NCI-H128 (cell line): ENCODE data around the gene TPGS1.

Source experiments
- DNase-seq: peaks from one replicate; lab custom pipeline; 2025; ENCODE audit not compliant: unreplicated experiment; lab: John Stamatoyannopoulos, UW

The TPGS1 gene

DNA sequence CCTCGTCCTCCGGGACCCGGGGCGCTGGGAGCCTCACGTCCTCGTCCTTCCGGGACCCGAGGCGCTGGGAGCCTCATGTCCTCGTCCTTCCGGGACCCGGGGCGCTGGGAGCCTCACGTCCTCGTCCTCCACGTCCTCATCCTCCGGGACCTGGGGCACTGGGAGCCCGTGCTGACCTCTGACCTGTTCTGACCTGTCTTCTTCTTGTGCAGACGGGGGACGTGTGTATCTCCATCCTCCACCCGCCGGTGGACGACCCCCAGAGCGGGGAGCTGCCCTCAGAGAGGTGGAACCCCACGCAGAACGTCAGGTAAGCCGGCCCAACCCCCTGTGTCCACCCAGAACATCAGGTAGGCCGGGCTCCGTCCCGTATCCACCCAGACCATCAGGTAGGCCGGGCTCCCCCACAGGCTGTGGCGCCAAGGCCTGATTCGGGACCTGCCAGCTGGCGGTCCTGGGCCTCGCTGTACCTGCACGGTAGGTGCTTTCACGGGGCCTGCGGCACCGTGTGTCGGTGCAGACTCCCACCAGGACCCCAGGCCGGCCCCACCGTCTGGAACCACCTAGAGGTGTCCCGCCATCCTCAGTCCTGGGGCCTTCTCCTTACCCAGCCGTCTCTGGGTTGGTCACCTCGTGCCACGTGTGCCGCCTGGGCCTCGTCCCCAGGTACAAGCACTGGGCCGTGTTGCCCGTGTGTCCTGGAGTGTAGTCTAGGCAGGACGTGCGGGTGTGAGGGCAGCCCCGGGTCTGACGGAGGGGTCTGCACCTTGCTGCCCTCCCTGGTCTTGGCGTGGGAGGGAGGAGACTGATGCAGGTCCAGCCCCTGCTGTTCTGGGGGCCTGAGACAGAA is 29.0 kb downstream of the TPGS1 start:
- DNase-seq = no peak

DNA sequence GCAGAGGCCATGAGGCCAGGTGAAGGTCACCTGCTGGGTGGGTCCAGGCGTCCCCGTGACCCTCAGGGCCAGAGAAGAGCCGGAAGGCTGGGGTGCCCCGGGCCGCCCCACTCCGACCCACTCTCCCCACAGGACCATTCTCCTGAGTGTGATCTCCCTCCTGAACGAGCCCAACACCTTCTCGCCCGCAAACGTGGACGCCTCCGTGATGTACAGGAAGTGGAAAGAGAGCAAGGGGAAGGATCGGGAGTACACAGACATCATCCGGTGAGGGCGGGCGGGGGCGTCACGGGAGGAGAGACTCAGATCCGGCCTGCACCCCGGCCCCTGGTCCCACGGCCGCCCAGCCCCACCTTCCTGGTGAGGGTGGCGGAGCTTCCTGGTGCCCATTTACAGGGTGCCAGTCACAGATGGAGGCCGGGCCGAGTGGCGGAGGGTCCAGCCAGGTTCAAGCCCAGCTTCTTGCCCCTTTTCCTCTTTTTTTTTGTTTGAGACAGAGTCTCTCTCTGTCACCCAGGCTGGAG is 29.6 kb downstream of the TPGS1 start:
- DNase-seq = no peak

GRCh38 chr19:538641-539428 is 31.5 kb downstream of the TPGS1 start:
- DNase-seq = no peak

DNA sequence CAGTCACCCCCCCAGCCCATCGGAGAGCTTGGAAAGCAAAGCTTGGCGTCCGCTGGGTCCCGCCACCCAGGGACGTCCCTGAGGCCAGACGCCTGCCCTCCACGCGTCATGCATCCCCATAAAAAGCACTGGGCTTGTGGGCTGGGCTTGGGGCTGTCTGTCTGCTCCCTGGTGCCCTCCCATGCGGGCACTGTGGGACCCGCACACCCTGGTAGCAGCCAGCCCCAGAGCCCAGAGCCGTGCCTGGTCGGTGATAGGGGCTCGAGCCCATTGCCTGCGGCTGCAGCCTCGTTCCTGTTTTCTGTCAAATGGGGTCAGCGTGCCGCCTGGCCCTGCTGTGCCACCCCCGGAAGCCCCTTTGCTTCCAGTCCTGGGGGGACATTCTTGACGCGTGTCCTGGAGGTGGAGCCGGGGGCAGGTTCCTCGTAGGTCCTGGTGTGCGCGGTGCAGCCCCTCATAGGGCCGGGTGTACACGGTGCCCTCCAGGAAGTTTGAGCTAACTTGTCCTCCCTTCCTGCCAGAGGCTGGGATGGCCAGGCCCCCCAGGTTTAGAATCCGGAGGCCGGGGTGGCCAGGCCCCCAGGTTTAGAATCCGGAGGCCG is 32.2 kb downstream of the TPGS1 start:
- no peak for DNase-seq

- DNase-seq = no peak
Observed at GRCh38 chr19:540867-541637, 33.8 kb downstream of the TPGS1 start.

GRCh38 chr19:541699-542098 is 34.4 kb downstream of the TPGS1 start:
- no peak for DNase-seq

- DNase-seq = no peak
Observed at GRCh38 chr19:542173-542866, 35.0 kb downstream of the TPGS1 start.

- DNase-seq = no peak
Observed at GRCh38 chr19:543910-544608, 36.8 kb downstream of the TPGS1 start, which contains the start of gene GZMM. TSS of gene GZMM (plus strand) at chr19:544053. CDS start at chr19:544072, 19 bp downstream.

DNA sequence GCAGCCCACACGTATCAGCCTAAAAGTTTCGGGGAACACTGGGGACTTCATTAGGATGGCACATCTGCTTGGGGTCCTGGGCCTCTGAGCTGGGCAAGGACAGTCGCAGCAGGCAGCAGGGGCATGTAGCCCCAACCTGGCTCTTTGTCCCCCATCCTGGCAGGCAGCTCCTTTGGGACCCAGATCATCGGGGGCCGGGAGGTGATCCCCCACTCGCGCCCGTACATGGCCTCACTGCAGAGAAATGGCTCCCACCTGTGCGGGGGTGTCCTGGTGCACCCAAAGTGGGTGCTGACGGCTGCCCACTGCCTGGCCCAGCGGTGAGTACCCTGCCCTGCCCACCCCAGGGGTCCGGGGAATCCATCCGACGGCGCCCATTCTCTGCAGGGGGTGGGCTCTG is 39.8 kb downstream of the TPGS1 start:
- no peak for DNase-seq

DNA sequence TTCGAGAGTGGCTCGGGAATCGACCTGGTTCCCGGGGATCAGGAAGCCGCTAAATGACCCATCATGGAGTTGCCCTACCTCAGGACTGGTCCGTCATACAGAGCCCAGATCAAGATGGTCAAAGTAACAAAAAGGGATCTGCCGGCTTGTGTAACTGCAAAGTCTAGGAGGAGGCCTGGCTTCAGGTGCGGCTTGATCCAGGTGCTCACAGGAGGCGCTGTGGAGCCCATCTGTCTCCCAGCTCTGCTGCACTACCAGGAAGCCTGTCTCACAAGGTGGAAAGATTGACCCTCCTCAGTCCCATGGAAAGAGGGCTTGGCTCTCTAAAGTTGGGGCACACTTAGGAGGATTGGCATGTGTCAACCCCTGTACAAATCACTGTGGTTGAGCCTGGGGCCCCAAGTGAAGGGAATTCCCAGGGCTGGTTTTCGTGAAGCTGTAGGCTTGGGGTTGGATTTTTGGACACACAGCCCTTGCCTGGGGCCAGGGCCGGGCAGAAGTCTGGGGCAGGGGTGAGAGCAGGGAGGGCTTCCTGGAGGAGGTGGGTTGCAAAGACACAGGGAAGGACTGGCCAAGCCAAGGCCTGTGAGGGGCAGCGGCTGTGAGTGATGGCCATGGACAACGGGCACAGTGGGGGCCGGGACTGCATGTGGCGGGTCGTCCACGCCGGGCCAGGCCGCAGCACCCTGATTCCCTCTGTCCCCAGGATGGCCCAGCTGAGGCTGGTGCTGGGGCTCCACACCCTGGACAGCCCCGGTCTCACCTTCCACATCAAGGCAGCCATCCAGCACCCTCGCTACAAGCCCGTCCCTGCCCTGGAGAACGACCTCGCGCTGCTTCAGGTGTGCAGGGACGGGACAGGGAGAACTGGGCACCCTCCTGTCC is 40.8 kb downstream of the TPGS1 start:
- DNase-seq = no peak

- no peak for DNase-seq
Observed at GRCh38 chr19:548886-549830, 41.9 kb downstream of the TPGS1 start.

- DNase-seq = no peak
Observed at GRCh38 chr19:554817-555216, 47.5 kb downstream of the TPGS1 start.

GRCh38 chr19:555474-555808 is 48.1 kb downstream of the TPGS1 start:
- DNase-seq = no peak

DNA sequence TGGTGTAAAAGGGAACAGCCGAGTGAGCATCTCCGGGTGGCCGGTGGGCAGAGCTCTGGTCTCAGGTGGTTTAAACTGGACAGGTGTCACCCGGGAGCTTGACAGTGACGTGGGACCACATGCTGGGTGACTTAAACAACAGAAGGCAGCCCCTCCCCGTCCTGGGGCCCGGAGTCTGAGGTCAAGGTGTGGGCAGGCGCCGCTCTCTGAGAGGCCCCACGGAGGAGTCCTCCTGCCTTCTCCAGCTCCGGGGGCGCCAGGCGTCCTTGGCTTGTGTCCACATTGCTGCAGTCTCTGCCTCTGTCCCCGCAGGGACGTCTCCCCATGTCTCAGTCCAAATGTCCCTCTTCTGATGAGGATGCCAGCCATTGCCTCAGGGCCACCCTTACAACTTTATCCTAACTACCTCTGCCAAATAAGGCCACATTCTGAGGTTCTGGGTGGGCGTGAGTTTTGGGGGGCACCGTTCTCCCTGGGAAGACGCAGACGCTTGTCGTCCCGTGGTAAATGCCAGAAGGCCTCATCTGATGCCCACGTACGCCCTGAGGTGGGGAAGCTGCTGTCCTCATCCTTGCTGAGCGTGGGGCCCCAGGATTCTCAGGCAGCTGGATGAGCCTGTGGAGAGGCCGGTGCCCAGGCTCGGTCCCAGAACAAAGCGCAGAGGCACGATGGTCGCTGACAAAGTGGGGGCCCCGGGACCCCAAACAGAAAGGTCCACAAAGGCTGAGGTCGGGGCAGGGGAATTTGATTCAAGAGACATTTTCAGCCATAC is 49.5 kb downstream of the TPGS1 start:
- no peak for DNase-seq

DNA sequence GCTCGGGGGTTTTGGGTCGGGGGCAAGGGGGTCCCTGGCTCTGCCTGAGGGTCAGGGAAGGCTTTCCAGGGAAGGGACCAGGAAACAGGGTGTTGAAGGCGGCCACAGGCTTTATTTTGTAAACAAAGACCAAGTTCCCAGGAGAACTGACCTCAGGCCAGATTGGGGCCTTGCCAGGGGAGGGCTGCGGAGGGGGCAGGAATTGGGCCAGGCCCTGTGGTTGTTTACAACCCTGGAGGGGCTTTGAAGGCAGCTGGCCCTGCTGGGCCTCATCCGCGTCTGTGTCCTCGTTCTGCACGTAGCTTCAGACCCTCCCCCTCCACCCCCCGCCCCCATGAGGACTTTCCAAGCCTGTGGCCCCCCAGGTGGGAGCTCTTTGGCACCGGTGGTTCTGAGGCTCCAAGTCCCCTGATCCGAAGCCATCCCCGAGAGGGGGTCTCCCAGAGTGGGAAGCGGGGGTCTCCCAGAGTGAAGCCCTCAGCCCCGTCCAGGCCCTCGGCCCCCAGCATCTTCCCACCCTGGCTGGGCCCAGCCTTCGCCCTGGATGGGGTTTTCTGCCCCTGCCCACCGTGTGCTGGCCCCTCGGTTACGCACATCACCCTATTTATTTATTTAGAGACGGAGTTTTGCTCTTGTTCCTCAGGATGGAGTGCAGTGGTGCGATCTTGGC is 51.6 kb downstream of the TPGS1 start:
- no peak for DNase-seq

DNA sequence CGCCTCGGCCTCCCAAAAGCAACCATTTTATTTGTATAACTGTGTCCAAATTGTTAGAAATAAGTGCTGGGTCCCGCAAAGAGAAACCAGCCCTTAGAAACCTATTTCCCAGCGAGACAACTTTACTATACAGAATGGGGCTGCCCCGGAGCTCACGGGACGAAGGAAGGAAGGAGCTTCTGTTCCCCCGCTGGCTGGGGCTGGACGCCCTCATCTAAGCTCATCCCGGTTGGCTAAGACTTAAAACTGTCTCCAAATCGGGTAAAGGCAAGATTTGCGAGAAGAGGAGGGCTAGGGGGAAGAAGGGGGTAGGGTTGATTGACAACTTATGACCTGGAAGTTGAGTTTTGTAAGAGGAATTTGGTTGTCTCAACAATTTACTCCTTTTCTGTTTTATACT is 52.8 kb downstream of the TPGS1 start:
- no peak for DNase-seq
